PC-3 (cell line): ENCODE measurements around the gene ITGB1. TPM values are rescaled to one million over a fixed set of nuclear protein-coding genes. Genes with fewer than 3 reads are reported as not detected.

Source experiments
- ATAC-seq: fragments of 200-7000 bp; cut with Tn5 transposase; 2 replicates; pipeline ENCODE4 v1.9.1; 2020; ENCODE audit warnings: mild to moderate bottlenecking, moderate library complexity
- BruUV-seq: library from RNA; stranded (reverse); fragments of 400-500 nt; replicated peaks from 2 replicates; lab custom pipeline; 2021; lab: Mats Ljungman, UMichigan
- CTCF ChIA-PET: fragments of 300-600 bp; sonication (Branson Sonifier 250); formaldehyde crosslinking; loops from one replicate; lab custom pipeline; 2022; ENCODE audit warnings: antibody characterized with exemption; lab: Charles Lee
- POLR2A ChIA-PET: fragments of 300-600 bp; sonication (Branson Sonifier 250); formaldehyde crosslinking; loops from one replicate; lab custom pipeline; 2022; ENCODE audit warnings: antibody characterized with exemption; ENCODE audit not compliant: unreplicated experiment; lab: Charles Lee
- DNase-seq: peaks from one replicate; pipeline ENCODE4 v3.0.0-alpha.2; 2015
- H2AFZ ChIP-seq: fragments of 300-600 bp; sonication (generic); 2 replicates; pipeline ENCODE4 v1.6.0; 2016; ENCODE audit warnings: antibody characterized with exemption, low read length
- H3F3A ChIP-seq: fragments of 300-600 bp; sonication (generic); one replicate; pipeline ENCODE4 v1.6.0; 2017; ENCODE audit warnings: antibody characterized with exemption, low read length, control low read depth, mild to moderate bottlenecking; ENCODE audit not compliant: unreplicated experiment
- H3K27ac ChIP-seq: fragments of 300-600 bp; sonication (generic); 2 replicates; pipeline ENCODE4 v1.5.1; 2016; ENCODE audit warnings: mild to moderate bottlenecking, low read length
- H3K27me3 ChIP-seq: fragments of 300-600 bp; sonication (generic); 2 replicates; pipeline ENCODE4 v1.6.1; 2016; ENCODE audit warnings: low read length, mixed read lengths
- H3K36me3 ChIP-seq: fragments of 300-600 bp; sonication (generic); 2 replicates; pipeline ENCODE4 v1.6.1; 2016; ENCODE audit warnings: low read depth, mixed run types, low read length, mixed read lengths
- H3K4me1 ChIP-seq: fragments of 300-600 bp; sonication (generic); 2 replicates; pipeline ENCODE4 v1.5.1; 2016; ENCODE audit warnings: low read length; ENCODE audit not compliant: insufficient read depth
- H3K4me2 ChIP-seq: fragments of 300-600 bp; sonication (generic); 2 replicates; pipeline ENCODE4 v1.6.0; 2016; ENCODE audit warnings: low read length
- H3K4me3 ChIP-seq: fragments of 300-600 bp; sonication (generic); 2 replicates; pipeline ENCODE4 v1.5.1; 2016; ENCODE audit warnings: mild to moderate bottlenecking, low read length, mixed read lengths
- H3K79me2 ChIP-seq: fragments of 300-600 bp; sonication (generic); 2 replicates; pipeline ENCODE4 v1.6.1; 2017; ENCODE audit warnings: low read length, mixed read lengths
- H3K9ac ChIP-seq: fragments of 300-600 bp; sonication (generic); 2 replicates; pipeline ENCODE4 v1.6.0; 2016; ENCODE audit warnings: mild to moderate bottlenecking, low read length
- H3K9me2 ChIP-seq: fragments of 300-600 bp; sonication (generic); replicated peaks from 2 replicates; pipeline ENCODE4 v1.6.1; 2016; ENCODE audit warnings: mixed run types, low read length, mixed read lengths
- H3K9me3 ChIP-seq: fragments of 300-600 bp; sonication (generic); 2 replicates; pipeline ENCODE4 v1.6.1; 2016; ENCODE audit warnings: low read length, mixed read lengths
- H4K20me1 ChIP-seq: fragments of 300-600 bp; sonication (generic); 2 replicates; pipeline ENCODE4 v1.6.1; 2016; ENCODE audit warnings: low read length, mixed read lengths
- EZH2 ChIP-seq: fragments of 300-600 bp; sonication (generic); IDR thresholded peaks from one replicate; pipeline ENCODE4 v1.6.1; 2017; ENCODE audit warnings: antibody characterized with exemption, mild to moderate bottlenecking, low read length; ENCODE audit not compliant: unreplicated experiment
- EZH2phosphoT487 ChIP-seq: fragments of 300-600 bp; sonication (generic); IDR thresholded peaks from 2 replicates; pipeline ENCODE4 v1.6.1; 2018; ENCODE audit warnings: mild to moderate bottlenecking, antibody characterized with exemption, low read length, borderline replicate concordance
- intact Hi-C: fragments of 100-400 bp; cut with micrococcal nuclease; formaldehyde crosslinking; loops from 2 replicates; pipeline ENCODE4 v1.9.0; 2023
- total RNA-seq: library from RNA; depleted of rRNA; stranded (reverse); fragments of >200 nt; gene quantifications from 2 replicates; pipeline ENCODE4 v1.2.3, GENCODE V29; 2014
- TF ChIP-seq, protein P1 (sequence below): fragments of 300-600 bp; sonication (generic); conservative IDR thresholded peaks from 2 replicates; pipeline ENCODE4 v1.5.1; 2017; ENCODE audit warnings: antibody characterized with exemption, low read depth, mild to moderate bottlenecking, low read length

Gene ITGB1
- total RNA-seq, 1 experiment from 2014 or later, result 1,010 TPM

DNA sequence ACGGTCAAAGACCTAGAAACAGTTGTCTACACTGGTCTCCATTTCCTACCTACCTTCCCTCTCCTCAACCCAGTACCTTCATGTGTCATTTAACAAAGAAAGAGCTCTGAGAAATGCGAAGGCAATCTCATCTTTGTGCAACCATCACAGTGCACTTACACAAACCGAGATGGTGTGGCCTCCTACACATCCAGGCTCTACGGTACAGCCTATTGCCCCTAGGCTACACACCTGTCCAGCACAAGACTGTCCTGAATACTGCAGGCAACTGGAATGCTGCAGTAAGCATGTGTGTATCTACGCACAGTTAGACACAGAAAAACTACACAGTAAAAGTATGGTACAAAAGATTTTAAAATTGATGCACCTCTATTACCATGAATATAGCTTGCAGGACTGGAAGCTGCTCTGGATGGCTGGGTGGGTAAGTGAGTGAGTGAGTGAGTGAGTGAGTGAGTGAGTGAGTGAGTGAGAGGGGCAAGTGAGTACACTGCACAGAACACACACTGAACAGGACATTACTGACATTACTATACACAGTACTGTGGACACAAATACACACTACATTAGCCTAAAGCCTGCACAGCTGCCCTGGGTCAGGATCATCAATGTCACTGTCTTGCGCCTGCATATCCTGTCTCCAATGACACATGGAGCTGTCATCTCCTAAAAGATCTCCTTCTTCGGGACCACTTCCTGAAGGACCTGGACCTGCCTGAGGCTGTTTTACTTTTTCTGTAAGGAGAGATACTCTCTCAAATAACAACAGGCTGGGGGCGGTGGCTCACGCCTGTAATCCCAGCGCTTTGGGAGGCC lies 18.5 kb downstream of the ITGB1 start:
- H3K9ac ChIP-seq, result no peak overlapping the region
- peaks cover 100% of the 10 kb centered on the region for H3K79me2 ChIP-seq
- peaks cover 51% of the 10 kb centered on the region for H3K4me1 ChIP-seq
- H2AFZ ChIP-seq, result no peak overlapping the region
- ATAC-seq (peak; percentile 82), DNase-seq (peak; percentile 93)
- H3K27me3 ChIP-seq, result no peaks in the 10 kb centered on the region
- no peak overlapping the region for H3K4me3 ChIP-seq
- no peaks in the 10 kb centered on the region for H3K9me2 ChIP-seq
- no TSS peak for BruUV-seq
- H3F3A ChIP-seq, result peaks cover 24% of the 10 kb centered on the region
- no peaks in the 10 kb centered on the region for H3K9me3 ChIP-seq
- ChIA-PET CTCF (no interaction called here), POLR2A (interaction anchor here (0.5 kb wide), 1 partner anchor 402 kb away, joined by 3 read pairs; no protein-coding TSS in a partner anchor)
- TF ChIP-seq, protein P1, sequence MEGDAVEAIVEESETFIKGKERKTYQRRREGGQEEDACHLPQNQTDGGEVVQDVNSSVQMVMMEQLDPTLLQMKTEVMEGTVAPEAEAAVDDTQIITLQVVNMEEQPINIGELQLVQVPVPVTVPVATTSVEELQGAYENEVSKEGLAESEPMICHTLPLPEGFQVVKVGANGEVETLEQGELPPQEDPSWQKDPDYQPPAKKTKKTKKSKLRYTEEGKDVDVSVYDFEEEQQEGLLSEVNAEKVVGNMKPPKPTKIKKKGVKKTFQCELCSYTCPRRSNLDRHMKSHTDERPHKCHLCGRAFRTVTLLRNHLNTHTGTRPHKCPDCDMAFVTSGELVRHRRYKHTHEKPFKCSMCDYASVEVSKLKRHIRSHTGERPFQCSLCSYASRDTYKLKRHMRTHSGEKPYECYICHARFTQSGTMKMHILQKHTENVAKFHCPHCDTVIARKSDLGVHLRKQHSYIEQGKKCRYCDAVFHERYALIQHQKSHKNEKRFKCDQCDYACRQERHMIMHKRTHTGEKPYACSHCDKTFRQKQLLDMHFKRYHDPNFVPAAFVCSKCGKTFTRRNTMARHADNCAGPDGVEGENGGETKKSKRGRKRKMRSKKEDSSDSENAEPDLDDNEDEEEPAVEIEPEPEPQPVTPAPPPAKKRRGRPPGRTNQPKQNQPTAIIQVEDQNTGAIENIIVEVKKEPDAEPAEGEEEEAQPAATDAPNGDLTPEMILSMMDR, result no peak
- TF ChIP-seq EZH2phosphoT487, result no peak
- TF ChIP-seq EZH2, result no peak
- peak overlapping the region; percentile 12 for H3K4me2 ChIP-seq
- peaks cover 98% of the 10 kb centered on the region for H4K20me1 ChIP-seq
- H3K36me3 ChIP-seq, result peaks cover 52% of the 10 kb centered on the region
- intact Hi-C loops, result no loop called here
- 0 out of 2 replicates have a peak overlapping the region, but pooled peaks have one; percentile 3 for H3K27ac ChIP-seq

DNA sequence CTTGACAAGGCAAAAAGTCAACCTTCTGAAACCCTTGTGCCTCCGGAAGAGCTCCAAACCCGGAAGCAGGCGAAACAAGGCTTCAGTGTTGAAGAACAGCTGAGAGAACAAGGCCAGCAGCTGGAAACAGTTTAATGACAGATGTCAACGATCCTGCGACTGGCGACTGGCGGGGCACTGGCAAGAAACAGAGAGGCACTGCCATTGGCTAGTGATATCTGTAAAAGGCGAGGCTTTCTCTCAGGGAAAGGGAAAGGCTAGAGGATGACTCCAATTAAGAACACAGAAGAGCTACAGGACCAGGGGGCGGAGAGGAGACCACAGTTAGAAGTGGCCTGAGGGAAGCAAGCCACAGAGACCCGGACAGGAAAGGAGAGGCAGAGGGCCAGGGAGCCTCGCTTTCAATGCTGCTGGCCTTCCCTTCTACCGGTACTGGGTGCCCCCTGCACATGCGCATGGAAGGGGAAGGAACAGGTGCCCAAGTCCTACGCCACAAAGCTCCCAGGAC lies 19.4 kb downstream of the ITGB1 start:
- H3K27ac ChIP-seq, result no peak overlapping the region
- H3K4me3 ChIP-seq, result no peak overlapping the region
- BruUV-seq, result no TSS peak
- TF ChIP-seq, protein P1, result no peak
- H2AFZ ChIP-seq, result no peak overlapping the region
- H3K9me2 ChIP-seq, result no peaks in the 10 kb centered on the region
- peaks cover 98% of the 10 kb centered on the region for H4K20me1 ChIP-seq
- H3K36me3 ChIP-seq, result peaks cover 52% of the 10 kb centered on the region
- H3K27me3 ChIP-seq, result no peaks in the 10 kb centered on the region
- intact Hi-C loops, result no loop called here
- peaks cover 100% of the 10 kb centered on the region for H3K79me2 ChIP-seq
- ATAC-seq, result no peak
- no peaks in the 10 kb centered on the region for H3K9me3 ChIP-seq
- no peak overlapping the region for H3K4me2 ChIP-seq
- peaks cover 50% of the 10 kb centered on the region for H3K4me1 ChIP-seq
- peaks cover 24% of the 10 kb centered on the region for H3F3A ChIP-seq
- ChIA-PET POLR2A (interaction anchor here (0.6 kb wide), 1 partner anchor 205 kb away, joined by 8 read pairs; no protein-coding TSS in a partner anchor), CTCF (interaction anchor here (0.7 kb wide), 1 partner anchor 217 kb away, joined by 3 read pairs; no protein-coding TSS in a partner anchor)
- DNase-seq, result no peak
- H3K9ac ChIP-seq, result no peak overlapping the region
